Uterus (tissue), 2 donors: ENCODE results near the gene STON1.

Experiments used
- POLR2A ChIP-seq, 2 donors: fragments of 450-650 bp; IDR thresholded peaks; one replicate each; pipeline ENCODE4 v1.6.1; 2016; ENCODE audit warnings: antibody characterized with exemption in 2 of 2, mild to moderate bottlenecking in 1 of 2, moderate library complexity in 1 of 2
- TF ChIP-seq, protein P1 (sequence below), 4 experiments: fragments of 200-600 bp in 2 of 4; fragments of 450-650 bp in 2 of 4; sonication (generic) in 2 of 4; IDR thresholded peaks; one replicate each; pipeline ENCODE4 v1.5.1; 2016 to 2019; ENCODE audit warnings: antibody characterized with exemption in 4 of 4, mild to moderate bottlenecking in 2 of 4, moderate library complexity in 1 of 4

DNA sequence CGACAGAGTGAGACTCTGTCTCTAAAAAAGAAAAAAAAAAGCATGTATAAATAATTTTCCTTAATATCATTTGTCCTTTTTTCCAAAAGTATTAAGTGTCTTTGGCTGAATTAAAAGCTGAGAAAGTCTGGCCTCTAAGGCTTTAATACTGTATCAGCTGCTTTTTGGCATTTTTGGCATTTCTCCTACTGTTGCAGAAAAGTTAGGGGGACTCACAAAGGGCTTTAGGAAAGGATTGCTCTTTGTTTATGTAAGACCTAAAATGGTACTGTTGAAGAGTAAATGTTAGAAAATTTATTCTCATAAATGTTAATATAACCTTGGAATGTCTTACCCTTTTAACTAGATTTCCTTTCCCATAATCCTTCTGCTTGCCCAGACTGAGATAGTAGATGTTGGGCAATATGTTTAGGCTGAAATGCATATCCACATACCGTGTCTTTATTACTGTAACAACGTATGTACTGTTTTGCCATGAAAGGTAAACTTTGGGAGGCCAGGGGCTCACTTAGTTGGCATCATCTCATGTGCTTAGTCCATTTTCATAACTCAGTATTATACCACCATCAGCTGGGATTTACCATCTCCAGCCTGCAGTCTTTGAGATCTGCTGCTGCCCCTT lies 18.0 kb upstream of the STON1 start:
- TF ChIP-seq, protein P1, sequence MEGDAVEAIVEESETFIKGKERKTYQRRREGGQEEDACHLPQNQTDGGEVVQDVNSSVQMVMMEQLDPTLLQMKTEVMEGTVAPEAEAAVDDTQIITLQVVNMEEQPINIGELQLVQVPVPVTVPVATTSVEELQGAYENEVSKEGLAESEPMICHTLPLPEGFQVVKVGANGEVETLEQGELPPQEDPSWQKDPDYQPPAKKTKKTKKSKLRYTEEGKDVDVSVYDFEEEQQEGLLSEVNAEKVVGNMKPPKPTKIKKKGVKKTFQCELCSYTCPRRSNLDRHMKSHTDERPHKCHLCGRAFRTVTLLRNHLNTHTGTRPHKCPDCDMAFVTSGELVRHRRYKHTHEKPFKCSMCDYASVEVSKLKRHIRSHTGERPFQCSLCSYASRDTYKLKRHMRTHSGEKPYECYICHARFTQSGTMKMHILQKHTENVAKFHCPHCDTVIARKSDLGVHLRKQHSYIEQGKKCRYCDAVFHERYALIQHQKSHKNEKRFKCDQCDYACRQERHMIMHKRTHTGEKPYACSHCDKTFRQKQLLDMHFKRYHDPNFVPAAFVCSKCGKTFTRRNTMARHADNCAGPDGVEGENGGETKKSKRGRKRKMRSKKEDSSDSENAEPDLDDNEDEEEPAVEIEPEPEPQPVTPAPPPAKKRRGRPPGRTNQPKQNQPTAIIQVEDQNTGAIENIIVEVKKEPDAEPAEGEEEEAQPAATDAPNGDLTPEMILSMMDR (IDR thresholded peaks at IDR 0.05): no peak
- no peak for TF ChIP-seq POLR2A (IDR thresholded peaks at IDR 0.05)
